BLaER1 treated with 17β-estradiol and CSF1 and Interleukin-3, amounts not matched to agents 10 nM and 100 nM (cell line): Measurements from ENCODE around the gene NCF4.

Experiments used
- H3K27ac ChIP-seq, 11 experiments: shearing (Covaris generic); formaldehyde crosslinking; 2 replicates each; pipeline ENCODE4 v1.8.1; 2022
- H3K27me3 ChIP-seq, 11 experiments: shearing (Covaris generic); formaldehyde crosslinking; 2 replicates each; pipeline ENCODE4 v1.8.1; 2022
- H3K36me3 ChIP-seq, 11 experiments: shearing (Covaris generic); formaldehyde crosslinking; 2 replicates each; pipeline ENCODE4 v1.8.1; 2022
- H3K4me1 ChIP-seq, 10 experiments: shearing (Covaris generic); formaldehyde crosslinking; 2 replicates each; pipeline ENCODE4 v1.8.1; 2022
- H3K4me2 ChIP-seq, 11 experiments: shearing (Covaris generic); formaldehyde crosslinking; 2 replicates each; pipeline ENCODE4 v1.8.1; 2022
- H3K4me3 ChIP-seq, 10 experiments: shearing (Covaris generic); formaldehyde crosslinking; 2 replicates each; pipeline ENCODE4 v1.8.1; 2022
- H3K9ac ChIP-seq, 11 experiments: shearing (Covaris generic); formaldehyde crosslinking; 2 replicates each; pipeline ENCODE4 v1.8.1; 2022
- H3K9me3 ChIP-seq, 11 experiments: shearing (Covaris generic); formaldehyde crosslinking; replicated peaks in 1 of 11; 2 replicates each; pipeline ENCODE4 v1.8.1; 2022
- H4K20me1 ChIP-seq, 11 experiments: shearing (Covaris generic); formaldehyde crosslinking; 2 replicates each; pipeline ENCODE4 v1.8.1; 2022
- Cebpa-rat ChIP-seq, 11 experiments: shearing (Covaris generic); IDR thresholded peaks; 2 replicates each; pipeline ENCODE4 v1.8.1; 2022

Gene NCF4

GRCh38 chr22:36860821-36861659, at the start of gene NCF4:
TSS of gene NCF4 (plus strand) at chr22:36861006. CDS start at chr22:36861172, 166 bp downstream.
- Histone ChIP-seq H3K36me3 (peaks cover 3 to 17% (median 4%) of the 10 kb centered on the region in 11 experiments; a peak in 20 of 22 replicates), H3K4me3 (peak within 1 kb of the TSS; percentile 49 to 74 (median 63)), H3K9ac (peak within 1 kb of the TSS; percentile 86 to 90 (median 88)), H3K4me2 (peak within 1 kb of the TSS; percentile 88 to 99 (median 98)), H3K9me3 (no peaks in the 10 kb centered on the region), H3K27ac (peak within 1 kb of the TSS; percentile 93 to 99 (median 95)), H4K20me1 (peaks cover 0 to 28% (median 12%) of the 10 kb centered on the region in 11 experiments; a peak in 12 of 22 replicates), H3K4me1 (peaks cover 82 to 98% (median 96%) of the 10 kb centered on the region in 10 experiments), H3K27me3 (no peaks in the 10 kb centered on the region)
- TF ChIP-seq Cebpa-rat (IDR thresholded peaks at IDR 0.05), result peak in 6 of 11 experiments; percentile 37 to 86 (median 68); a peak in 6 of 22 replicates

- Histone ChIP-seq H3K4me1 (peaks cover 20 to 79% (median 51%) of the 10 kb centered on the region in 10 experiments), H3K36me3 (no peaks in the 10 kb centered on the region), H3K9ac (no peak overlapping the region), H3K27me3 (peaks cover 26 to 39% (median 35%) of the 10 kb centered on the region in 11 experiments), H3K4me2 (peak overlapping the region in 4 of 11 experiments; percentile 31 to 50 (median 38); a peak in 8 of 22 replicates), H3K27ac (no peak overlapping the region), H4K20me1 (peaks cover 0 to 24% (median 6%) of the 10 kb centered on the region in 11 experiments; a peak in 12 of 22 replicates), H3K9me3 (no peaks in the 10 kb centered on the region), H3K4me3 (no peak overlapping the region)
- no peak for TF ChIP-seq Cebpa-rat (IDR thresholded peaks at IDR 0.05)
These were observed 49.6 kb upstream of the NCF4 start for GRCh38 chr22:36811094-36811800.

GRCh38 chr22:36814801-36815200, 46.0 kb upstream of the NCF4 start:
- H4K20me1 ChIP-seq, result peaks cover 0 to 59% (median 17%) of the 10 kb centered on the region in 11 experiments; a peak in 14 of 22 replicates
- no peaks in the 10 kb centered on the region for H3K9me3 ChIP-seq
- no peak overlapping the region for H3K9ac ChIP-seq
- TF ChIP-seq Cebpa-rat (IDR thresholded peaks at IDR 0.05), result no peak
- peaks cover 17 to 61% (median 42%) of the 10 kb centered on the region in 10 experiments for H3K4me1 ChIP-seq
- peak overlapping the region in 8 of 11 experiments; percentile 30 to 80 (median 62); a peak in 16 of 22 replicates for H3K4me2 ChIP-seq
- no peak overlapping the region for H3K27ac ChIP-seq
- H3K4me3 ChIP-seq, result no peak overlapping the region
- H3K36me3 ChIP-seq, result no peaks in the 10 kb centered on the region
- peaks cover 59 to 74% (median 70%) of the 10 kb centered on the region in 11 experiments for H3K27me3 ChIP-seq

GRCh38 chr22:36815558-36816338, 45.1 kb upstream of the NCF4 start:
- Histone ChIP-seq H3K27me3 (peaks cover 59 to 84% (median 79%) of the 10 kb centered on the region in 11 experiments), H3K4me3 (peak overlapping the region in 3 of 10 experiments; percentile 41 to 56 (median 43); a peak in 4 of 20 replicates), H3K27ac (no peak overlapping the region), H3K9me3 (no peaks in the 10 kb centered on the region), H4K20me1 (peaks cover 0 to 63% (median 17%) of the 10 kb centered on the region in 11 experiments; a peak in 14 of 22 replicates), H3K4me2 (peak overlapping the region; percentile 30 to 96 (median 80); a peak in 19 of 22 replicates), H3K9ac (no peak overlapping the region; a peak in 1 of 22 replicates), H3K4me1 (peaks cover 17 to 54% (median 36%) of the 10 kb centered on the region in 10 experiments), H3K36me3 (no peaks in the 10 kb centered on the region)
- TF ChIP-seq Cebpa-rat (IDR thresholded peaks at IDR 0.05), result no peak

DNA sequence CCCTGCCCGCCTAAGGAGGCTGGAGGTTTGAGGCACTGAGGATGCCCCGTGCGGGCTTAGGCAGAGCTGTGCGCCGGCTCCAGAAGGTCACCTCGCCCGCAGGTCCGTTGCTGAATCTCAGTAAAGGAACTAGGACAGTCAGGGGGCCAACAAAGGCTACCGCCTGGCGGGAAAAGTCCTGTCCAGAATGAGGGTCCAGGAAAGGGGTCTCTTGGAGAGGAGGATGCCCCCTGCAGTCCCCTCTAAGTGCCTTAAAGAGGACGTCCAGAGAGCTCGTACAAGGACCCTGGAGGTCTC, 44.5 kb upstream of the NCF4 start:
- Histone ChIP-seq H3K4me2 (peak overlapping the region; percentile 52 to 96 (median 79)), H3K27me3 (peaks cover 59 to 88% (median 81%) of the 10 kb centered on the region in 11 experiments), H4K20me1 (peaks cover 0 to 63% (median 17%) of the 10 kb centered on the region in 11 experiments; a peak in 14 of 22 replicates), H3K27ac (no peak overlapping the region), H3K9ac (peak overlapping the region in 4 of 11 experiments; percentile 3 to 35 (median 16); a peak in 3 of 22 replicates), H3K36me3 (no peaks in the 10 kb centered on the region), H3K9me3 (no peaks in the 10 kb centered on the region), H3K4me3 (peak overlapping the region; percentile 14 to 56 (median 44); a peak in 17 of 20 replicates), H3K4me1 (peaks cover 17 to 48% (median 32%) of the 10 kb centered on the region in 10 experiments)
- no peak for TF ChIP-seq Cebpa-rat (IDR thresholded peaks at IDR 0.05)

DNA sequence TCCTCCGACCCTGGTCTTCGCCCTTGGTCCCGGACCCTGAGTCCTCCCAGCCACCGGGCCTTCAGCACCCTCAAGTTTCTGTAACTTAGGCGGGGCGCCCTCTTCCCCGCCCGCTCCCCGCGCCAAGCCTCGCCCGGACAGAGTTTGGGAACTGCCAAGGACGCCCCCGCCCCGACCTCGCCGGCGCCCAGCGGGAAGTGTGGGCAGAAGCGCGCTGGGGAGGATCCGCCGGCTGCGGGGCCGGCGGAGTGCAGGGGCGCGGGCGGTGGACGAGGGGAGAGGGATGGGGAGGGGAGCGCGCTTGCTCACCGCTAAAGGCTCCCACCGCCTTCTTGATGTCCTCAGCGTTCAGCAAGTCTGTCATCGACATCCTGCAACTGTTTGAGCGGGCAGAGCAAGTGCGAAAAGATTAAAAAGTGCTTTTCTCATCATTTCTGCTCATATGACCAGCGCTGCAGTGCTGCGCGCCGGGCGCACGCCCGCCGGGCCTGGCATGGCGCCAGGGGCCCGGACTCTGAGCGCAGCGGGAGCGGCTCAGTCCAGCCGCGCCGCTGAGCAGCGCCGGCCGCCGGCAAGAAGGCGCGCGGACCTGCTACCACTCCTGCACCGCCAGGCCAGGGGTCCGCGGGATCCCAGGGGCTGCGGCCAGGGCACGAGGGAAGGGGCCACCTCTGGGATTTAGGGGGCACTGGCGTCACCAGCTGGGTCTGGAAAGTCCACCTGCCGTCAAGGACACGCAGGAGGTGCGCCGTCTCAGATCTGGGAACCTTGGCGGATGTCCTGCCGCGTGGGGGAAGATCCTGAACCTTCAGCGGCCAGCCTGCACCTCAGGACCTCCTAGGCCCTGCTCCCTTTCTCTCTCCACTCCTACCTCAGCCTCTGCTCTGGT, 43.9 kb upstream of the NCF4 start, which contains the start of gene PVALB:
PVALB (minus strand) TSS at position 400 of the 889 bp plus-strand sequence; CDS start at position 370, 30 bp downstream.
- H3K4me3 ChIP-seq, result peak within 1 kb of the TSS; percentile 14 to 56 (median 44); a peak in 18 of 20 replicates
- peak within 1 kb of the TSS; percentile 52 to 96 (median 79) for H3K4me2 ChIP-seq
- peak within 1 kb of the TSS in 6 of 11 experiments; percentile 3 to 35 (median 23); a peak in 4 of 22 replicates for H3K9ac ChIP-seq

GRCh38 chr22:36817525-36817848, 43.3 kb upstream of the NCF4 start:
- Histone ChIP-seq H3K4me2 (peak overlapping the region in 9 of 11 experiments; percentile 52 to 96 (median 79); a peak in 13 of 22 replicates), H3K4me1 (peaks cover 17 to 40% (median 31%) of the 10 kb centered on the region in 10 experiments), H3K36me3 (no peaks in the 10 kb centered on the region), H3K27ac (no peak overlapping the region), H4K20me1 (peaks cover 0 to 63% (median 17%) of the 10 kb centered on the region in 11 experiments; a peak in 14 of 22 replicates), H3K9ac (no peak overlapping the region), H3K4me3 (peak overlapping the region in 6 of 10 experiments; percentile 41 to 56 (median 46); a peak in 9 of 20 replicates), H3K27me3 (peaks cover 59 to 96% (median 81%) of the 10 kb centered on the region in 11 experiments), H3K9me3 (no peaks in the 10 kb centered on the region)
- no peak for TF ChIP-seq Cebpa-rat (IDR thresholded peaks at IDR 0.05)

More for the DNA sequence above, 43.9 kb upstream of the NCF4 start, which contains the start of gene PVALB:
- Histone ChIP-seq H3K4me1 (peaks cover 17 to 42% (median 31%) of the 10 kb centered on the region in 10 experiments), H4K20me1 (peaks cover 0 to 63% (median 17%) of the 10 kb centered on the region in 11 experiments; a peak in 14 of 22 replicates), H3K9me3 (no peaks in the 10 kb centered on the region), H3K27ac (no peak within 1 kb of the TSS), H3K27me3 (peaks cover 59 to 92% (median 81%) of the 10 kb centered on the region in 11 experiments), H3K36me3 (no peaks in the 10 kb centered on the region)
- TF ChIP-seq Cebpa-rat (IDR thresholded peaks at IDR 0.05), result no peak
